Hepatocyte (in vitro differentiated cells): ENCODE data around the gene C8G. TPM values are rescaled to one million over a fixed set of nuclear protein-coding genes. Genes with fewer than 3 reads are reported as not detected.

Source experiments
- DNase-seq: peaks from one replicate; pipeline ENCODE4 v3.0.0-alpha.2; 2016; ENCODE audit warnings: low spot score
- H2AFZ ChIP-seq: fragments of 200-600 bp; sonication (generic); 2 replicates; pipeline ENCODE4 v1.6.0; 2016; ENCODE audit warnings: antibody characterized with exemption, mild to moderate bottlenecking
- H3K27ac ChIP-seq: fragments of 200-600 bp; sonication (generic); 2 replicates; pipeline ENCODE4 v1.5.1; 2016; ENCODE audit warnings: mild to moderate bottlenecking
- H3K27me3 ChIP-seq: fragments of 200-600 bp; sonication (generic); 2 replicates; pipeline ENCODE4 v1.6.1; 2016
- H3K36me3 ChIP-seq: fragments of 200-600 bp; sonication (generic); replicated peaks from 2 replicates; pipeline ENCODE4 v1.5.1; 2016; ENCODE audit warnings: low read depth; ENCODE audit not compliant: insufficient read depth
- H3K4me1 ChIP-seq: fragments of 200-600 bp; sonication (generic); 2 replicates; pipeline ENCODE4 v1.5.1; 2016; ENCODE audit warnings: mild to moderate bottlenecking, moderate library complexity; ENCODE audit not compliant: insufficient read depth
- H3K4me2 ChIP-seq: fragments of 200-600 bp; sonication (generic); 2 replicates; pipeline ENCODE4 v1.6.0; 2016
- H3K4me3 ChIP-seq: fragments of 200-600 bp; sonication (generic); 2 replicates; pipeline ENCODE4 v1.5.1; 2016; ENCODE audit warnings: mild to moderate bottlenecking
- H3K79me2 ChIP-seq: fragments of 200-600 bp; sonication (generic); 2 replicates; pipeline ENCODE4 v1.6.0; 2017; ENCODE audit warnings: mild to moderate bottlenecking
- H3K9me2 ChIP-seq: fragments of 200-600 bp; sonication (generic); replicated peaks from 2 replicates; pipeline ENCODE4 v1.6.0; 2017; ENCODE audit warnings: mild to moderate bottlenecking; ENCODE audit not compliant: insufficient read depth
- H3K9me3 ChIP-seq: fragments of 200-600 bp; sonication (generic); 2 replicates; pipeline ENCODE4 v1.5.1; 2016; ENCODE audit warnings: low read depth, mild to moderate bottlenecking
- H4K20me1 ChIP-seq: fragments of 200-600 bp; sonication (generic); 2 replicates; pipeline ENCODE4 v1.6.0; 2016; ENCODE audit warnings: mild to moderate bottlenecking; ENCODE audit not compliant: insufficient read depth, poor library complexity, severe bottlenecking
- CTCF ChIP-seq: fragments of 200-600 bp; sonication (generic); IDR thresholded peaks from 2 replicates; pipeline ENCODE4 v1.5.1; 2016; ENCODE audit warnings: antibody characterized with exemption, mild to moderate bottlenecking; ENCODE audit not compliant: poor library complexity
- EZH2 ChIP-seq: fragments of 200-600 bp; sonication (generic); IDR thresholded peaks from 2 replicates; pipeline ENCODE4 v1.6.1; 2016; ENCODE audit warnings: antibody characterized with exemption, mild to moderate bottlenecking, borderline replicate concordance
- EZH2phosphoT487 ChIP-seq: fragments of 200-600 bp; sonication (generic); IDR thresholded peaks from one replicate; pipeline ENCODE4 v1.6.1; 2018; ENCODE audit warnings: antibody characterized with exemption, mild to moderate bottlenecking, low read depth, moderate library complexity; ENCODE audit not compliant: unreplicated experiment, severe bottlenecking
- WGBS: methylation state at CpG from one replicate; pipeline ENCODE4 v1.1.6; 2016; ENCODE audit warnings: low lambda C conversion rate; ENCODE audit errors: missing lambda C conversion rate; 5-methylcytosine and 5-hydroxymethylcytosine counted together
- polyA plus RNA-seq: library from polyadenylated mRNA; unstranded; fragments of >200 nt; fragmentation: Nextera tagmentation; extraction: Ambion mirVana; gene quantifications from 2 replicates; pipeline ENCODE4 v1.2.1, GENCODE V29; 2016
- total RNA-seq: library from RNA; depleted of rRNA; stranded (reverse); fragments of >200 nt; gene quantifications from 2 replicates; pipeline ENCODE4 v1.2.3, GENCODE V29; 2014

C8G gene
- total and polyA plus RNA-seq, 2 experiments from 2014 or later = 5.7 to 15.4 TPM

GRCh38 chr9:136972335-136972734 is 27.3 kb downstream of the C8G start:
- H3K4me3 ChIP-seq = no peak overlapping the region
- H3K79me2 ChIP-seq = no peaks in the 10 kb centered on the region
- no peak for DNase-seq
- no peak overlapping the region for H2AFZ ChIP-seq
- no peak for TF ChIP-seq EZH2
- TF ChIP-seq EZH2phosphoT487 = no peak
- WGBS = 95% methylated on average over 6 of the region's 11 CpGs
- H4K20me1 ChIP-seq = no peaks in the 10 kb centered on the region
- no peaks in the 10 kb centered on the region for H3K9me3 ChIP-seq
- no peaks in the 10 kb centered on the region for H3K9me2 ChIP-seq
- H3K27me3 ChIP-seq = no peaks in the 10 kb centered on the region
- no peaks in the 10 kb centered on the region for H3K36me3 ChIP-seq
- no peak overlapping the region for H3K27ac ChIP-seq
- no peaks in the 10 kb centered on the region for H3K4me1 ChIP-seq
- H3K4me2 ChIP-seq = no peak overlapping the region

- no peaks in the 10 kb centered on the region for H4K20me1 ChIP-seq
- WGBS = 86% methylated on average over 10 of the region's 13 CpGs
- TF ChIP-seq EZH2 = no peak
- no peak for TF ChIP-seq CTCF
- TF ChIP-seq EZH2phosphoT487 = no peak
These were observed 27.7 kb downstream of the C8G start for GRCh38 chr9:136972743-136973142.

GRCh38 chr9:136973618-136974617 is 28.9 kb downstream of the C8G start:
- H3K9me2 ChIP-seq = no peaks in the 10 kb centered on the region
- H2AFZ ChIP-seq = no peak overlapping the region
- TF ChIP-seq EZH2phosphoT487 = no peak
- no peak for TF ChIP-seq EZH2
- TF ChIP-seq CTCF = no peak
- H4K20me1 ChIP-seq = no peaks in the 10 kb centered on the region
- no peaks in the 10 kb centered on the region for H3K9me3 ChIP-seq
- no peaks in the 10 kb centered on the region for H3K27me3 ChIP-seq
- H3K36me3 ChIP-seq = no peaks in the 10 kb centered on the region
- H3K79me2 ChIP-seq = no peaks in the 10 kb centered on the region
- H3K4me3 ChIP-seq = no peak overlapping the region
- no peak for DNase-seq
- H3K4me1 ChIP-seq = no peaks in the 10 kb centered on the region
- H3K4me2 ChIP-seq = no peak overlapping the region
- WGBS = 92% methylated on average over 29 of the region's 29 CpGs
- no peak overlapping the region for H3K27ac ChIP-seq

More at GRCh38 chr9:136972743-136973142, 27.7 kb downstream of the C8G start:
- H3K27ac ChIP-seq = no peak overlapping the region
- DNase-seq = no peak
- H3K9me2 ChIP-seq = no peaks in the 10 kb centered on the region
- no peaks in the 10 kb centered on the region for H3K79me2 ChIP-seq
- H3K9me3 ChIP-seq = no peaks in the 10 kb centered on the region
- no peak overlapping the region for H3K4me3 ChIP-seq
- H3K27me3 ChIP-seq = no peaks in the 10 kb centered on the region
- no peaks in the 10 kb centered on the region for H3K36me3 ChIP-seq
- no peaks in the 10 kb centered on the region for H3K4me1 ChIP-seq
- no peak overlapping the region for H3K4me2 ChIP-seq
- H2AFZ ChIP-seq = no peak overlapping the region

GRCh38 chr9:136974817-136975535 is 29.9 kb downstream of the C8G start:
- H3K36me3 ChIP-seq = no peaks in the 10 kb centered on the region
- no peak overlapping the region for H3K27ac ChIP-seq
- H2AFZ ChIP-seq = no peak overlapping the region
- H3K9me3 ChIP-seq = no peaks in the 10 kb centered on the region
- H3K4me1 ChIP-seq = no peaks in the 10 kb centered on the region
- no peaks in the 10 kb centered on the region for H3K79me2 ChIP-seq
- no peaks in the 10 kb centered on the region for H3K9me2 ChIP-seq
- no peaks in the 10 kb centered on the region for H3K27me3 ChIP-seq
- no peak overlapping the region for H3K4me2 ChIP-seq
- no peak for DNase-seq
- H4K20me1 ChIP-seq = no peaks in the 10 kb centered on the region
- TF ChIP-seq CTCF = no peak
- TF ChIP-seq EZH2 = no peak
- no peak for TF ChIP-seq EZH2phosphoT487
- WGBS = 80% methylated on average over 15 of the region's 15 CpGs
- H3K4me3 ChIP-seq = no peak overlapping the region
